Ovary (tissue), 3 donors: ENCODE data around the gene HERC4.

ENCODE experiments used
- POLR2A ChIP-seq: fragments of 450-650 bp; IDR thresholded peaks from one replicate; pipeline ENCODE4 v1.6.1; 2017; ENCODE audit warnings: antibody characterized with exemption, mild to moderate bottlenecking, moderate library complexity
- TF ChIP-seq, protein P1 (sequence below), 3 donors: fragments of 450-650 bp in 2 of 3; fragments of 200-600 bp in 1 of 3; IDR thresholded peaks; one replicate each; pipeline versions ENCODE4 v1.5.1 to v1.8.0; 2016 to 2022; ENCODE audit warnings: antibody characterized with exemption in 3 of 3, mild to moderate bottlenecking in 1 of 3
- donor health status: DM: no; HTN: no; CAD: no.

DNA sequence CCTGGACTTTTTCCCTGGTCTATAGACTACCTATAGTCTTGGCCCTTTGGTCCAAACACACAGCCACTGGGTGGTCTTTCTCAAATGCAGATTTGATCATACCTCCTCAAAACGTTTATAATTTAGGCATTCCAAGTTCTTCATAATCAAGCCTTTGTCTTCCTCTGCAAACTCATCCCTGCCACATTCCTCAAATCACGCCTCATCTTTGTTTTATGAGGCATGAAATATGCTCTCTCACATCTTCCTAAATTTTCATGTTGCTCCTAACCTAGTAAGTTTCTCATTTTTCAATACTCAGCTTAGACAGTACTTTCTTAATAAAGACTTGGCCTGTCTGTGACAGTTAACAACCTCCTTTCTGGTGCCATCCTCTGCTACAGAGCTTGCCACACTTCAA is 10.9 kb upstream of the HERC4 start:
- TF ChIP-seq, protein P1, sequence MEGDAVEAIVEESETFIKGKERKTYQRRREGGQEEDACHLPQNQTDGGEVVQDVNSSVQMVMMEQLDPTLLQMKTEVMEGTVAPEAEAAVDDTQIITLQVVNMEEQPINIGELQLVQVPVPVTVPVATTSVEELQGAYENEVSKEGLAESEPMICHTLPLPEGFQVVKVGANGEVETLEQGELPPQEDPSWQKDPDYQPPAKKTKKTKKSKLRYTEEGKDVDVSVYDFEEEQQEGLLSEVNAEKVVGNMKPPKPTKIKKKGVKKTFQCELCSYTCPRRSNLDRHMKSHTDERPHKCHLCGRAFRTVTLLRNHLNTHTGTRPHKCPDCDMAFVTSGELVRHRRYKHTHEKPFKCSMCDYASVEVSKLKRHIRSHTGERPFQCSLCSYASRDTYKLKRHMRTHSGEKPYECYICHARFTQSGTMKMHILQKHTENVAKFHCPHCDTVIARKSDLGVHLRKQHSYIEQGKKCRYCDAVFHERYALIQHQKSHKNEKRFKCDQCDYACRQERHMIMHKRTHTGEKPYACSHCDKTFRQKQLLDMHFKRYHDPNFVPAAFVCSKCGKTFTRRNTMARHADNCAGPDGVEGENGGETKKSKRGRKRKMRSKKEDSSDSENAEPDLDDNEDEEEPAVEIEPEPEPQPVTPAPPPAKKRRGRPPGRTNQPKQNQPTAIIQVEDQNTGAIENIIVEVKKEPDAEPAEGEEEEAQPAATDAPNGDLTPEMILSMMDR (IDR thresholded peaks at IDR 0.05): no peak
- TF ChIP-seq POLR2A: no peak
